Transverse colon (tissue), 4 donors: ENCODE results near the gene CGNL1. TPM values are rescaled to one million over a fixed set of nuclear protein-coding genes. Genes with fewer than 3 reads are reported as not detected.

Experiments used
- DNase-seq: peaks from one replicate; pipeline ENCODE4 v3.0.0-alpha.2; 2019
- H3K27ac ChIP-seq, 4 donors: fragments of 200-600 bp; sonication (generic); 2 replicates each; pipeline ENCODE4 v1.5.1; 2016 to 2018; ENCODE audit warnings: inconsistent platforms in 4 of 4
- H3K27me3 ChIP-seq: fragments of 200-600 bp; sonication (generic); 2 replicates; pipeline ENCODE4 v1.5.1; 2017; ENCODE audit warnings: inconsistent platforms
- H3K36me3 ChIP-seq, 4 donors: fragments of 200-600 bp; sonication (generic); 2 replicates each; pipeline ENCODE4 v1.5.1; 2017 to 2019; ENCODE audit warnings: inconsistent platforms in 4 of 4
- H3K4me1 ChIP-seq, 4 donors: fragments of 200-600 bp; sonication (generic); 2 replicates each; pipeline ENCODE4 v1.5.1; 2017 to 2020; ENCODE audit warnings: inconsistent platforms in 4 of 4
- H3K4me3 ChIP-seq, 4 donors: fragments of 200-600 bp; sonication (generic); 1 replicate in 1 of 4; 2 replicates in 3 of 4; pipeline versions ENCODE4 v1.5.1 to v1.6.1; 2017 to 2019; ENCODE audit warnings: inconsistent platforms in 4 of 4
- H3K9me3 ChIP-seq, 2 donors: fragments of 200-600 bp; sonication (generic); 2 replicates each; pipeline ENCODE4 v1.5.1; 2017 to 2019; ENCODE audit warnings: inconsistent platforms in 2 of 2
- EP300 ChIP-seq: sonication (generic); formaldehyde crosslinking; IDR thresholded peaks from one replicate; pipeline ENCODE4 v1.6.1; 2017; ENCODE audit warnings: antibody characterized with exemption, low read depth
- POLR2A ChIP-seq: fragments of 450-650 bp; IDR thresholded peaks from one replicate; pipeline ENCODE4 v1.6.1; 2016; ENCODE audit warnings: antibody characterized with exemption, mild to moderate bottlenecking, moderate library complexity
- POLR2AphosphoS5 ChIP-seq, 3 donors: sonication (generic); formaldehyde crosslinking; IDR thresholded peaks; one replicate each; pipeline ENCODE4 v1.6.1; 2016; ENCODE audit warnings: antibody characterized with exemption in 3 of 3
- WGBS, 2 donors: methylation state at CpG; one replicate each; pipeline ENCODE4 v1.1.5; 2018; ENCODE audit warnings: low coverage in 1 of 2; 5-methylcytosine and 5-hydroxymethylcytosine counted together
- in situ Hi-C, 4 donors: fragments of 200-750 bp; cut with MboI; loops; one replicate each; pipeline versions ENCODE4 v1.15.0 to v1.15.1; 2017; ENCODE audit warnings: low sequenced_read_pairs in 3 of 4, low pct_ligation_motif_present in 1 of 4, low pct_unique_long_range_greater_than_20kb in 1 of 4
- intact Hi-C: fragments of 100-400 bp; cut with DNase I; formaldehyde crosslinking; loops from one replicate; pipeline ENCODE4 v1.15.1; 2023; ENCODE audit warnings: low total_unique reads
- total RNA-seq, 4 donors: library from RNA; depleted of rRNA; stranded (reverse); fragments of >200 nt; gene quantifications; one replicate each; pipeline ENCODE4 v1.1.0, GENCODE V29; 2016
- TF ChIP-seq, protein P1 (sequence below), 5 experiments: fragments of 200-600 bp in 3 of 5; fragments of 450-650 bp in 2 of 5; sonication (generic) in 3 of 5; IDR thresholded peaks; 1 replicate in 2 of 5; 2 replicates in 3 of 5; pipeline ENCODE4 v1.5.1; 2016 to 2017; ENCODE audit warnings: antibody characterized with exemption in 5 of 5, inconsistent platforms in 3 of 5, mild to moderate bottlenecking in 2 of 5, moderate library complexity in 1 of 5

CGNL1 gene
- total RNA-seq, 4 donors from 2014 or later, result 1.1 to 2.2 (median 1.8) TPM

GRCh38 chr15:57384024-57384423 lies 7.7 kb downstream of the CGNL1 start:
- no peak overlapping the region for H3K4me3 ChIP-seq
- H3K36me3 ChIP-seq, result no peaks in the 10 kb centered on the region
- WGBS, 2 donors, result 70% methylated on average over 2 of the region's 2 CpGs; no CpG with 5 or more reads in 1 of the 2 donors
- in situ Hi-C loops (no loop called here), intact Hi-C loops (no loop called here)
- H3K27ac ChIP-seq, result no peak overlapping the region
- H3K27me3 ChIP-seq, result peaks cover 4% of the 10 kb centered on the region
- TF ChIP-seq POLR2AphosphoS5 (IDR thresholded peaks at IDR 0.05), result peak in 2 of 3 donors; percentile 16 to 35
- TF ChIP-seq, protein P1, sequence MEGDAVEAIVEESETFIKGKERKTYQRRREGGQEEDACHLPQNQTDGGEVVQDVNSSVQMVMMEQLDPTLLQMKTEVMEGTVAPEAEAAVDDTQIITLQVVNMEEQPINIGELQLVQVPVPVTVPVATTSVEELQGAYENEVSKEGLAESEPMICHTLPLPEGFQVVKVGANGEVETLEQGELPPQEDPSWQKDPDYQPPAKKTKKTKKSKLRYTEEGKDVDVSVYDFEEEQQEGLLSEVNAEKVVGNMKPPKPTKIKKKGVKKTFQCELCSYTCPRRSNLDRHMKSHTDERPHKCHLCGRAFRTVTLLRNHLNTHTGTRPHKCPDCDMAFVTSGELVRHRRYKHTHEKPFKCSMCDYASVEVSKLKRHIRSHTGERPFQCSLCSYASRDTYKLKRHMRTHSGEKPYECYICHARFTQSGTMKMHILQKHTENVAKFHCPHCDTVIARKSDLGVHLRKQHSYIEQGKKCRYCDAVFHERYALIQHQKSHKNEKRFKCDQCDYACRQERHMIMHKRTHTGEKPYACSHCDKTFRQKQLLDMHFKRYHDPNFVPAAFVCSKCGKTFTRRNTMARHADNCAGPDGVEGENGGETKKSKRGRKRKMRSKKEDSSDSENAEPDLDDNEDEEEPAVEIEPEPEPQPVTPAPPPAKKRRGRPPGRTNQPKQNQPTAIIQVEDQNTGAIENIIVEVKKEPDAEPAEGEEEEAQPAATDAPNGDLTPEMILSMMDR (IDR thresholded peaks at IDR 0.05), result no peak
- DNase-seq, result no peak
- H3K4me1 ChIP-seq, result peaks cover 0 to 15% (median 7%) of the 10 kb centered on the region in 4 donors
- H3K9me3 ChIP-seq, result no peaks in the 10 kb centered on the region

GRCh38 chr15:57384816-57385215 lies 8.5 kb downstream of the CGNL1 start:
- in situ Hi-C loops, result no loop called here

GRCh38 chr15:57385923-57386390 lies 9.7 kb downstream of the CGNL1 start:
- TF ChIP-seq POLR2A, result no peak
- TF ChIP-seq, protein P1 (IDR thresholded peaks at IDR 0.05), result no peak
- no peak for TF ChIP-seq EP300
- TF ChIP-seq POLR2AphosphoS5 (IDR thresholded peaks at IDR 0.05), result no peak
- in situ Hi-C loops (no loop called here), intact Hi-C loops (no loop called here)
- Histone ChIP-seq H3K36me3 (no peaks in the 10 kb centered on the region), H3K9me3 (no peaks in the 10 kb centered on the region), H3K4me1 (peaks cover 0 to 15% (median 7%) of the 10 kb centered on the region in 4 donors), H3K27me3 (no peaks in the 10 kb centered on the region), H3K4me3 (no peak overlapping the region), H3K27ac (no peak overlapping the region)
- no peak for DNase-seq
- 85 to 89% methylated on average over 3 to 7 of the region's 7 CpGs for WGBS, 2 donors

More at GRCh38 chr15:57384816-57385215, 8.5 kb downstream of the CGNL1 start:
- H3K27ac ChIP-seq, result no peak overlapping the region
- no peaks in the 10 kb centered on the region for H3K36me3 ChIP-seq
- peaks cover 0 to 15% (median 7%) of the 10 kb centered on the region in 4 donors for H3K4me1 ChIP-seq
- no peaks in the 10 kb centered on the region for H3K9me3 ChIP-seq
- TF ChIP-seq POLR2AphosphoS5 (IDR thresholded peaks at IDR 0.05) (no peak), EP300 (no peak), POLR2A (no peak)
- TF ChIP-seq, protein P1 (IDR thresholded peaks at IDR 0.05), result no peak
- H3K4me3 ChIP-seq, result no peak overlapping the region
- DNase-seq, result no peak
- WGBS, 2 donors, result 40 to 58% methylated on average over 2 of the region's 2 CpGs
- intact Hi-C loops, result no loop called here
- no peaks in the 10 kb centered on the region for H3K27me3 ChIP-seq

DNA sequence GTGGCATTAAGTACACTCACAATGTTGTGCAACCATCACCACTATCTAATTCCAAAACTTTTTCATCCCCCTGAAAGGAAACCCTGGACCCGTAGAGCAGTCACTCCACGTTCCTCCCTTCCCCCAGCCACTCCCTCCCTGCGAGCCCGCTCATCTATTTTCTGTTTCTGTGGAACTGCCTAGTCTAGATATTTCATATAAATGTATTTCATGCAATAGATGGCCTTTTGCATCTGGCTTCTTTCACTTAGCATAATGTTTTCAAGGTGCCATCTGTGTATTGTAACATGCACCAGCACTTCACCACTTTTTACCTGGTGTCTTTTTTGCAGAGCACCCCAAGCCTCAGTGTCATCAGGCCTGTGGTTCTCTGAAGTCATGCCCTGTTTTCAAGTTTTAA lies 10.7 kb downstream of the CGNL1 start:
- WGBS, 2 donors, result 63 to 93% methylated on average over 4 of the region's 4 CpGs
- intact Hi-C loops, result no loop called here
- in situ Hi-C loops, result no loop called here
- H3K4me3 ChIP-seq, result no peak overlapping the region
- H3K9me3 ChIP-seq, result no peaks in the 10 kb centered on the region
- H3K36me3 ChIP-seq, result no peaks in the 10 kb centered on the region
- no peak for DNase-seq
- H3K27ac ChIP-seq, result no peak overlapping the region
- TF ChIP-seq POLR2AphosphoS5 (IDR thresholded peaks at IDR 0.05) (peak in 1 of 3 donors; percentile 69), POLR2A (no peak)
- H3K4me1 ChIP-seq, result peaks cover 0 to 15% (median 6%) of the 10 kb centered on the region in 4 donors
- no peaks in the 10 kb centered on the region for H3K27me3 ChIP-seq

GRCh38 chr15:57387564-57388076 lies 11.3 kb downstream of the CGNL1 start:
- DNase-seq, result no peak
- Histone ChIP-seq H3K4me3 (no peak overlapping the region), H3K36me3 (no peaks in the 10 kb centered on the region), H3K9me3 (no peaks in the 10 kb centered on the region), H3K27me3 (no peaks in the 10 kb centered on the region), H3K4me1 (peaks cover 0 to 12% (median 1%) of the 10 kb centered on the region in 4 donors), H3K27ac (no peak overlapping the region)
- intact Hi-C loops (no loop called here), in situ Hi-C loops (no loop called here)
- TF ChIP-seq POLR2A, result no peak
- TF ChIP-seq POLR2AphosphoS5 (IDR thresholded peaks at IDR 0.05), result no peak
- no peak for TF ChIP-seq EP300
- TF ChIP-seq, protein P1 (IDR thresholded peaks at IDR 0.05), result no peak
- WGBS, 2 donors, result 56 to 58% methylated on average over 2 to 3 of the region's 3 CpGs
